Posterior vena cava (tissue), 2 donors: Measurements from ENCODE around the gene XPO6. TPM values are rescaled to one million over a fixed set of nuclear protein-coding genes. Genes with fewer than 3 reads are reported as not detected.

Experiments used
- DNase-seq: peaks from one replicate; pipeline ENCODE4 v3.0.0-alpha.2; 2020; ENCODE audit warnings: low spot score
- intact Hi-C, 2 donors: fragments of 100-400 bp; cut with DNase I; formaldehyde crosslinking; loops; one replicate each; pipeline versions ENCODE4 v1.14.1 to v1.14.2; 2022 to 2023
- total RNA-seq, 2 donors: library from RNA; stranded (reverse); fragmentation: NEBNext Ultra II Directional; extraction: Animal tissue kit (Norgen Biotek cat#: 25700); gene quantifications; one replicate each; pipeline ENCODE4 v1.2.1, GENCODE V29; 2021
- donor health status: DM: yes; HTN: yes; CAD: no.
- donor health status: DM: yes; HTN: yes; CAD: no.

Gene XPO6
- total RNA-seq, 2 donors from 2014 or later: 86.9 to 99.7 TPM

DNA sequence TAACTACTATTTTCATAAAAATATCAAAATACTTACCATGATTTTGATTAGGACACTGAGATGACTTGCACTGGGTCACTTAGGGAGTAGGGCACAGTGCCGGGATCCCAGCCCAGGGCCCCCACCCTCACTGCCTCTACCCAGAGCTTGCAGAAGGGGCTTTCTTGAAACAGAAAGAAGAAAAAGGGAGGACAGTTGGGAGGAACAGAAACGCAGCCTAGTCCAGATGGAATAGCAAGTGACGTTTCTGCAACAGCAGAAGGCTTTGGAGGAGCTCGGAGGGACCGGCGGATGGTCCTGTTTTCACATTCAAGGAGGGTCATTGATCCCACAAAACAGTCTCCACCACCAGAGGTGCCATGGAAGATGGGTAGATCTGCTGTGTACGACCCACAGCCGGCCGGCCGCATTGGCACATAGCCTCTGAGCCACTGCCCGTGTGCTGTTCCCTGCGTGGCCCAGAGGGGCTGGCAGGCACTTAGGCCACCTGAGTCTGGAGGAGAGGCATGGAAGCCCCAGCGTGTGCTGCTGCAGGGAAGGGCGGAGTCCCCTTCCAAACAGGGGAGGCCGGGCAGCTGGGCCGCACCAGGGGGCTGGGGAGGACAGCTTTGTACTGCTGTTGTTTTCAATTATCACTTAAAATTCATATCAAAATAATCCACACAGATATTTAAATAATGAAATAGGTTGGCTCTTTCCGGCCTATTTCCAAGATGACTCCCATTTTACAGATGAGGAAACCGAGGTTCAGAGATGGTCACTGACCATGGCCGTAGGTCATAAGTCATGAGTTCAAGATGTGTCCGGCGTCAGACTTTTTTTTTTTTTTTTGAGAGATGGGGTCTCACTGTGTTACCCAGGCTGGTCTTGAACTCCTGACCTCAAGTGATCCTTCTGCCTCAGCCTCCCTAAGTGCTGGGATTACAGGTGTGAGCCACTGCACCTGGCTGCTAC lies 125.3 kb downstream of the XPO6 start:
- intact Hi-C loops: no loop called here
- no peak for DNase-seq

DNA sequence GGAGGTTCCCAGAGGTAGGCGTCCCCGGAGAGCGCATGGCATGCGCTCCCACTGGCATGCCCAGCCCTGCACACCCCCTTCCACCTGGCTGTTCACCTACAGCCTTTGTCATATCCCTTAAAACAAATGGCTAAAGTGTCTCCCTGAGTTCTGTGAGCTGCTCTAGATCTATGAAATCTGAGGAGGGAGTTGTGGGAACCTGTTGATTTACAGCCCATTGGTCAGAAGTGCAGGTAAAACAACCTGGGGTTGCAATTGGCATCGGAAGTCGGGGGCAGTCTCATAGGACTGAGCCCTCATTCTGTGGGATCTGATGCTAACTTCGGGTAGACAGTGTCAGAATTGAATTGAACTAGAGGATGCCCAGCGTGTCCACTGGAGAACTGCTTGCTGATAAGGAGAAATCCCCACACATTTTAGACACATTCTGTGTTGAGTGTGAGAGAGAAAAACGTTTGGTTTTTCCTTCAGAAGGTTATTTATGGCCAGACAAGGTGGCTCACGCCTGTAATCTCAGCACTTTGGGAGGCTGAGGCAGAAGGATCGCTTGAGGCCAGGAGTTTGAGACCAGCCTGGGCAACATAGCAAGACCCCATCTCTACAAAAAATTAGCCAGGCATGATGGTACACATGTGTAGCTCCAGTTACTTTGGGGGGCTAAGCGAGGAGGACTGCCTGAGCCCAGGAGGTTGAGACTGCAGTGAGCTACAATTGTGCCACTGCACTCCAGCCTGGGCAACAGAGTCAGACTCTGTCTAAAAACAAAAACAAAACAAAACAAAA lies 126.2 kb downstream of the XPO6 start:
- DNase-seq: no peak
- intact Hi-C loops: no loop called here

DNA sequence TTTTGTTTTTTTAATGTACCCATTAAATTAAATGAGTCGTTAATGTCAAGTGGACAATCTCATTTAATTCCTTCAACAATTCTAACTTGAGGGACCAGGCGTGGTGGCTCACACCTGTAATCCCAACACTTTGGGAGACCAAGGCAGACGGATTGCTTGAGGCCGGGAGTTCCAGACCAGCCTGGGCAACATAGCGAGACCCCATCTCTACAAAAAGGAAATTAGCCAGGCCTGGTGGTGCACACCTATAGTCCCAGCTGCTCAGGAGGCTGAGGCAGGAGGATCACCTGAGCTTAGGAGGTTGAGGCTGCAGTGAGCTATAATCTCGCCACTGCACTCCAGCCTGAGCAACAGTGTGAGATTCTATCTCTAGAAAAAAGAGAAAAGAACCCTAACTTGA lies 127.6 kb downstream of the XPO6 start:
- DNase-seq: no peak
- intact Hi-C loops: no loop called here

GRCh38 chr16:28082624-28083023 lies 129.1 kb downstream of the XPO6 start:
- no peak for DNase-seq
- intact Hi-C loops: no loop called here

DNA sequence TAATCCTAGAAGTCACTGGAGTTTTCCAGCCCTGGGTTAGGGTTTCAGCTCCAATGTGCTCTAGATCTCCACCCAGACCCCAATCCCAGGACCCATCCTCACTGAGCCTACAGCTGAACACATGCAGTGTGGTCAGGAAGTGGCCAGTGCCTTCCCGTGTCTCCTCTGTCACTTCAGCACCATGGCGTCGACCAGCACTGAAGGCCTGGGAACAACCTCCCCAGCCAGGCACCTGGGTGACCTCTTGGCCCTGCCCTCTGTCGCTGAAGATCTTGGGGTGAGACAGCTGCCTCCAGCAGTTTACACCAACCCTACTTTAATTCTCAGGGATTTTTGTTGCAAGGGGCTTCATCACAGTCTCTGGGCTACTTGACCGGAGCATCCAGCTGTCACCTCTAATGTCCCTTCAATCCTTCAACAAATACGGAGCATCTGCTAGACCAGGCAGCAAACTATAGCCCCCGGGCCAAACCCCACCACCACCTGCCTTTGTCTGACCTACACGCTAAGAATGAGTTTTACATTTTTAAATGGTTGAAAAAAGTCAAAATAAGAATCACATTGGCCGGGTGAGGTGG lies 130.3 kb downstream of the XPO6 start:
- intact Hi-C loops: no loop called here
- no peak for DNase-seq

DNA sequence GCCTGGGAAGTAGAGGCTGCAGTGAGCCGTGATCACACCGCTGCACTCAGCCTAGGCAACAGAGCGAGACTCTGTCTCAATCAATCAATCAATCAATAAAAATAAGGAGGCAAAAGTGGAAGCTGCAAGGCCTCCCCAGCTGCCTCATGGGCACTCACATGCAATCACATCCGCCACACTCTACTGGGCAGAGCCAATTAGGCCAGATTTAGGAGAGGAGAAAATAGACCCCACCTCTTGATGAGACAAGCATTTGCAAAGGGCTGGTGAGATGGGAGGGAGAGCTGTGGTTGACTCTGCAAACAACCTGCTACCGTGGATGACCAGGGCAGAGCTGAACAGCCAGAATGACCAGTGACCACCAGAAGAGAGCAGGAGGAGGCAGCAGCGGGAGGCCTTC lies 133.5 kb downstream of the XPO6 start:
- intact Hi-C loops: loop anchor here in 1 of 2 donors (10.0 kb wide), 1 partner anchor 293 kb away; no protein-coding TSS in a partner anchor
- DNase-seq: no peak

DNA sequence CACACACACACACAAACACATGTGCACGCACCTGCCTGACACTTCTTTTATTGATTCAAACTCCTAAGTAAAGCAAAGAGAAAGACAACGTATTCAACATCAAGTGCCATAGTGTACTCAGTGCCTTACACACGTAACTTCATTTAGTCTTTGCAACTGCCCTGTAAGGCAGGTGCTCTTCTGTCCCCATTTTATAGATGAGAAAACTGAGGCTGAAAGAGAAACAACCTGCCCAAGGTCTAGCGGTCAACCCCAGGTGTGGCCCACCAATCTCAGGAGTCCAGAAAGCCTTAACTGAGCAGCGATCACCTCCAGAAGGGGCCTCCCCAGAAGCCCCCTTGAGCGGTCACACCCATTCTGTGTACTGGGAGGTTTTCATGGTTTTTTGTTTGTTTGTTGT lies 137.9 kb downstream of the XPO6 start:
- intact Hi-C loops: loop anchor here in 1 of 2 donors (10.0 kb wide), 1 partner anchor 289 kb away; no protein-coding TSS in a partner anchor

GRCh38 chr16:28072087-28072486 lies 139.7 kb downstream of the XPO6 start:
- no peak for DNase-seq
- intact Hi-C loops: loop anchor here in 1 of 2 donors (10.0 kb wide), 1 partner anchor 287 kb away; no protein-coding TSS in a partner anchor

More for the DNA sequence above, 137.9 kb downstream of the XPO6 start:
- no peak for DNase-seq

GRCh38 chr16:28069971-28070794 lies 141.6 kb downstream of the XPO6 start:
- intact Hi-C loops: loop anchor here (5.0 to 10.0 kb wide), 2 partner anchors 285 to 293 kb away; no protein-coding TSS in a partner anchor

DNA sequence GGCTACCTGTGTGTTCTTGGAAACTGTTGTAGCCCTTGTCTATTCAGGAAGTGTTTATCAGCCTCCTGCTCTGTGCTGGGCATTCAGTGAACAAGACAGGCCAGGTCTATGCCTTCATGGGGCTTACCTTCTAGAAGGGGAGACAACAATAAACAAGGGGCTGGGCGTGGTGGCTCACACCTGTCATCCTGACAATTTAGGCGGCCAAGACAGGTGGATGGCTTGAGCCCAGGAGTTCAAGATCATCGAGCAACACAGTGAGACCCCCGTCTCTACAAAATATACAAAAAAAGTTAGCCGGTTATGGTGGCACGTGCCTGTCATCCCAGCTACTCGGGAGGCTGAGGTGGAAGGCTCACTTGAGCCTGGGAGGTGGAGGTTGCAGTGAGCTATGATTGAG lies 142.8 kb downstream of the XPO6 start:
- intact Hi-C loops: loop anchor here in 1 of 2 donors (5.0 kb wide), 1 partner anchor 292 kb away; no protein-coding TSS in a partner anchor

More at GRCh38 chr16:28069971-28070794, 141.6 kb downstream of the XPO6 start:
- DNase-seq: no peak

DNA sequence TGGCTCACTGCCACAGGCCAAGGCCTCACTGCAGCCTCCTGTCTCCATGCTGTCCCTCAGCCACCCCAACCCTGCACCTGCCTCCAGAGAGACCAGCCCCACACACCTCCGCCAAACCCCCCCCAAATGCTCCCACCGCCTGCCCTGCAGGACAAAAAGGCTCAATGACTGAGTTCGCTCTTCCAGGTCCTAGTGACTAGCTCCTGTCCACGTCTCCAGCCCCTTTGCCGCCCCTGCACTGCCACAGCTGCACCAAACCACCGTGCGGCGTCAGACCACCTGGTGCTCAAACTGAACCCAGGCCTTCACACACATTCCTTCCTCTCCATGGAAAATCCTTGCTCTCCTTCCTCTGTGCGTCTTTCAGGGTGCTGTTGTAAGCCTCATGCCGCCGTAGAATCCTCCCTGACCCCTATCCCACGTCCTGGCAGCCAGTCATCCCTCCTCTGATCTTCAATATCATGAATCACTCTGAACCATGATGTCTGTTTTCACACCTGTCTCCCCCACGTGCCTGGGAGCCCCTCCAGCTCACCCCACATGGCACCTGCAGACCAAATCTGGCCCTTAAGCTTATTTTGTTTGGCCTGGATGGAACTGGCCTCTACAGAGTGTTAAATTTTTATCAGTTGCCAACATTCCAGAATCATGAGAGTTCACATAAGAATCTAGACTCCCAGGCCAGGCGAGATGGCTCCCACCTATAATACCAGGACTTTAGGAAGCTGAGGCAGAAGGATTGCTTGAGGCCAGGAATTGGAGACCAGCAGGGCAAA lies 144.0 kb downstream of the XPO6 start:
- intact Hi-C loops: loop anchor here in 1 of 2 donors (5.0 kb wide), 1 partner anchor 290 kb away; no protein-coding TSS in a partner anchor
- DNase-seq: no peak

More for the DNA sequence above, 142.8 kb downstream of the XPO6 start:
- no peak for DNase-seq

- peak; percentile 65 for DNase-seq
- intact Hi-C loops: loop anchor here in 1 of 2 donors (5.0 kb wide), 1 partner anchor 287 kb away; no protein-coding TSS in a partner anchor
These were observed 147.0 kb downstream of the XPO6 start for GRCh38 chr16:28064706-28065249.

DNA sequence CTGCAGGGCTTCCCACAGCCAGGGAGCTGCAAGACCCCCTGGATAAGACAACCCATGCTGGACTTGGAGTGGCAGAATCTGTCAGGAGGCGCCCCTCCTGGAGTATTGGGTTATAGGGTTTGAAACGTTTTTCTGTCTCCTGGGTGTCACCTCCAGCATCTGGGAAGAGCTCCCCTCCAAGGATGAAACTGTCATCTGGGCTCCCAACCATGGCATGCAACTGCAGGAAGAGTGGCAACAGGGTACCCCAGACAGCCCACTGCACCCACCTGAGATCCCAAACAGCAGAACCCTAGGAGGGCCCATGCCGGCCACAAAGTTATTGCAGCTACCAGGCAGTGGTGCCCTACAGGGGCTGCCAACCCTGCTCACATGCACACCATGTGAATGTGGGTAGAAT lies 147.6 kb downstream of the XPO6 start:
- intact Hi-C loops: no loop called here
- DNase-seq: peak; percentile 64

DNA sequence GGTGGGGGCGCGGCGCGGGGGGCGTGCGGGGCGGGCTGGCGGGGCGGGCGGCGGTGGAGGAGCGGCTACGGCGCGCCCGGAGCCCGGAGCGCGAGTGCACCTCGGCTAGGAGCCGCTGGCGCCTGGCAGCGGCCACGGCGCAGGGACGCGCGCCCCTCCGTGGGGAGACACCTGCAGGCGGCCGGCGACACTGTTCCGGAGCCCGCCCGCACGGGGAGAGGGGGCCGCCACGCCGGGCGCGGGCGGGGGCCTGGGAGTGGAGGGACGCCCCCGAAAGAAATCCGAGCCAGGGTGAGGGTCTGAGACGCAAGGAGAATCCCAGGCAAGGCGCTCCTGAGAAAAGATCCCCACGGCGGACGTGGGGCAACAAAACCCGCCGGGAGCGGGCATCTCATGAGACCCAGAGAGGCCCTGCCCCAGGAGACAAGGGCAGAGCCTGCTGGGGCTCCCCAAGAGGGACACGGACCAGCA lies 148.1 kb downstream of the XPO6 start, which contains the start of gene GSG1L:
GSG1L (minus strand) TSS at position 124 of the 471 bp plus-strand sequence. CDS start 290 bp downstream, outside the sequence.
- no peak for DNase-seq
- intact Hi-C loops: no loop called here

GRCh38 chr16:28062847-28063521 lies 148.8 kb downstream of the XPO6 start:
- intact Hi-C loops: no loop called here
- DNase-seq: peak; percentile 72

- intact Hi-C loops: no loop called here
- DNase-seq: no peak
These were observed 149.4 kb downstream of the XPO6 start for GRCh38 chr16:28062261-28062846.
